Colonic mucosa (tissue), 4 donors: ENCODE results near the gene WIZ. TPM values are rescaled to one million over a fixed set of nuclear protein-coding genes. Genes with fewer than 3 reads are reported as not detected.

ENCODE experiments used
- DNase-seq: peaks from one replicate; pipeline ENCODE4 v3.0.0-alpha.2; 2020
- H3K27ac ChIP-seq: fragments of 200-600 bp; one replicate; pipeline ENCODE4 v1.8.0; 2021
- H3K27me3 ChIP-seq: fragments of 200-600 bp; one replicate; pipeline ENCODE4 v1.8.0; 2021
- H3K36me3 ChIP-seq: fragments of 200-600 bp; one replicate; pipeline ENCODE4 v1.8.0; 2021
- H3K4me1 ChIP-seq: fragments of 200-600 bp; one replicate; pipeline ENCODE4 v1.8.0; 2021; ENCODE audit warnings: mild to moderate bottlenecking
- H3K4me3 ChIP-seq: fragments of 200-600 bp; one replicate; pipeline ENCODE4 v1.8.0; 2021
- H3K9ac ChIP-seq, 2 donors: one replicate each; pipeline ENCODE4 v1.7.0; 2013; ENCODE audit warnings: control low read depth in 2 of 2, low read depth in 2 of 2, low read length in 2 of 2
- H3K9me3 ChIP-seq: fragments of 200-600 bp; one replicate; pipeline ENCODE4 v1.8.0; 2021
- intact Hi-C: fragments of 100-400 bp; cut with DNase I; formaldehyde crosslinking; loops from one replicate; pipeline ENCODE4 v1.14.1; 2022
- total RNA-seq, 2 donors: library from RNA; stranded (reverse); fragmentation: NEBNext Ultra II Directional in 1 of 2; extraction: Animal tissue kit (Norgen Biotek cat#: 25700) in 1 of 2; gene quantifications; one replicate each; pipeline ENCODE4 v1.2.1, GENCODE V29; 2021
- TF ChIP-seq, protein P1 (sequence below): fragments of 200-600 bp; IDR thresholded peaks from one replicate; pipeline ENCODE4 v1.8.0; 2022; ENCODE audit warnings: antibody characterized with exemption, mild to moderate bottlenecking
- donor health status: healthy.
- donor health status: DM: no; HTN: no; CAD: no.
- donor health status: DM: no; HTN: no; CAD: no.

Gene WIZ
- total RNA-seq, 2 donors from 2014 or later, result 18.3 to 31.2 TPM

DNA sequence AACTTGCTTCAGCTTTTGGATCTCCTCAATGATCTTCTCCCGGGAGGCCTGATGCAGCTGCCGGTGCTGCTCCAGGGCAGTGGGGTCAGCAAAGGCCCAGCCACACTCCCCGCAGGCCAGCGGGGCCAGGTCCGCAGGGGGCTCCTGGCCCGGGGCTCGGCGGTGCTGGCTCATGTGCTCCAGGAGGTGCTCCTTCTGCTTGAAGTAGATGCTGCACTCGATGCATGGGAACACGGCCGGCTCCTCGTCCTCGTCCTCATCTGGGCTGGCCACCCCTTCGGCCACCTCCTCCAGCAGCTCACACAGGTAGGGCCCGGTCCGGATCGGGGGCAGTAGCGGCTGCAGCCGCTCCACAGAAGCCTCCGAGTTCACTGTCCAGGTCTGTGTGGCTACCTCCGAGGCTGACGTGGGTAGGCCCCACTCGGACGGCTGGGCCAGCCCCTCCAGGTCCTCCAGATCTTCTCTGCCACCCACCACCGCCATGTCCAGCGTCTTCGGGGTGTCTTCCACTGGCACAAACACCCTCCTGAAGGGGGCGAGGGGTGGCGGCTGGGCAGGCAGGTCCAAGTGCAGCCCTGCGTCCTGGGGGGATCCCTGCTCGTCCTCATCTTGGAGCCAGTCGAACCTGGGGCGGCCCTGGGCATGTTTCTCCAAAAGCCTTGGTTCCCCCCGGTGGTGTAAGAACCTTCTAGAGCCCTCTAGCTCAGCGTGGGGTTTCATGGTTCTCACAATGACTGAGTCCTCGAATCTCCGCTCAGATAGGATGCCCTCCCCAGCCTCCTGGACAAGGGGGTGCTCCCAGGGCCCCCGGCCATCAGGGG is 9.7 kb downstream of the WIZ start:
- no peak for DNase-seq
- Histone ChIP-seq H3K4me3 (no peak overlapping the region), H3K27me3 (no peaks in the 10 kb centered on the region), H3K9me3 (no peaks in the 10 kb centered on the region), H3K4me1 (no peaks in the 10 kb centered on the region), H3K27ac (no peak overlapping the region), H3K36me3 (no peaks in the 10 kb centered on the region), H3K9ac (no peak overlapping the region)
- TF ChIP-seq, protein P1, sequence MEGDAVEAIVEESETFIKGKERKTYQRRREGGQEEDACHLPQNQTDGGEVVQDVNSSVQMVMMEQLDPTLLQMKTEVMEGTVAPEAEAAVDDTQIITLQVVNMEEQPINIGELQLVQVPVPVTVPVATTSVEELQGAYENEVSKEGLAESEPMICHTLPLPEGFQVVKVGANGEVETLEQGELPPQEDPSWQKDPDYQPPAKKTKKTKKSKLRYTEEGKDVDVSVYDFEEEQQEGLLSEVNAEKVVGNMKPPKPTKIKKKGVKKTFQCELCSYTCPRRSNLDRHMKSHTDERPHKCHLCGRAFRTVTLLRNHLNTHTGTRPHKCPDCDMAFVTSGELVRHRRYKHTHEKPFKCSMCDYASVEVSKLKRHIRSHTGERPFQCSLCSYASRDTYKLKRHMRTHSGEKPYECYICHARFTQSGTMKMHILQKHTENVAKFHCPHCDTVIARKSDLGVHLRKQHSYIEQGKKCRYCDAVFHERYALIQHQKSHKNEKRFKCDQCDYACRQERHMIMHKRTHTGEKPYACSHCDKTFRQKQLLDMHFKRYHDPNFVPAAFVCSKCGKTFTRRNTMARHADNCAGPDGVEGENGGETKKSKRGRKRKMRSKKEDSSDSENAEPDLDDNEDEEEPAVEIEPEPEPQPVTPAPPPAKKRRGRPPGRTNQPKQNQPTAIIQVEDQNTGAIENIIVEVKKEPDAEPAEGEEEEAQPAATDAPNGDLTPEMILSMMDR, result no peak
- intact Hi-C loops, result no loop called here

DNA sequence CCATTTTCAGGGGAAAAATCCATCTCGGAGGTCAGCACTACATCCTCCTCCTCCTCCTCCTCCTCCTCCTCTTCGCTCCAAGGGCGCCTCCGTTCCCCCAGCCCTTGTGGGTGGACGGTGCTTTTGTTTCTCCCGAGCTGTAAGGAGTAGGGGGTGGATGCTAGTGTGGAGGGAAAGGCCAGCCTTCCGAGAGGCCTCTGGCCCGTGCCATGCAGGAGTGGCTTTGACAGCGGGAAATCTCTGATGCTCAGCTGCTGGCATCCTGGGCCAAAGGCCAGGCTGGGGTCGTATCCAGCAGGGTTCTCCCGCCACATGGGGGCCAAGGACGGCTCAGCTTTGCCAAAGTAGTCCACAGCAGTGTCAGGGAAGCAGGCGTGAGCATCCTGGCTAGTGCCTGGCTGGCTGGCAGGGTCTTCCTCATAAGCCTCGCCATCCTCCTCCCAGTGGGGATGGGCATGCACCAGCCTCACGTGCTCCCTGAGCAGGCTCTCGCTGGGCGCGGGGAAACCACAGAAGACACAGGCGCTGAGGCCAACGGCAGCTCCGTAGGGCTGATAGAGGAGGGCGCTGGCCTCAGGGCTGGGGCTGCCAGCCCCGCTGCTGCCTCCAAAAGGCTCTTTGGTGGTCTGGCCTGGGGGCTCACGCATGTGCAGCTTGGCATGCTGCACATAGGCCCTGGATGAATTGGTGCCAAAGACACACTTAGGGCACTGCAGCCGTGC is 10.5 kb downstream of the WIZ start:
- no peak overlapping the region for H3K27ac ChIP-seq
- H3K4me3 ChIP-seq, result no peak overlapping the region
- no peaks in the 10 kb centered on the region for H3K4me1 ChIP-seq
- no peaks in the 10 kb centered on the region for H3K9me3 ChIP-seq
- intact Hi-C loops, result no loop called here
- no peaks in the 10 kb centered on the region for H3K36me3 ChIP-seq
- H3K27me3 ChIP-seq, result no peaks in the 10 kb centered on the region
- no peak for DNase-seq
- H3K9ac ChIP-seq, result no peak overlapping the region
- TF ChIP-seq, protein P1, result no peak

DNA sequence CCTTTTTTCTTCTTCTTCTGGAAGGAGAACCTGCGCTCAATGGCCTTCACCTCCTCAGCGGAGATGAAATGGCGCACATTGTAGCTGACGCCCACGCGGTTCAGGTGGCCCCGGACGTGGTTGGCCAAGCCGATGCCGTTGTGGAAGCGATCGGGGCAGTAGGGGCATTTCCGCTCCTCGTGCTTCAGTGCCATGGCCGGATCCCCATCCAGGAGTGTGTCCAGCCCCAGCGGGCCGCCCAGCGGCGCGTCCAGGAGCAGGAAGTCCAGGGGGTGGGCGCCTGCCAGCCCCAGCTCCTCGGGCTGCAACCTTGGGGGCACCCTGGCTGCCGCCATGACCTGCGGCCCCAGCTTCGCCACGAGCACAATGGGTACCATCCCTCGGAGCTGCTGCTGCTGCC is 11.2 kb downstream of the WIZ start:
- H3K4me1 ChIP-seq, result no peaks in the 10 kb centered on the region
- TF ChIP-seq, protein P1, result no peak
- no peaks in the 10 kb centered on the region for H3K36me3 ChIP-seq
- no peak overlapping the region for H3K9ac ChIP-seq
- no peak overlapping the region for H3K4me3 ChIP-seq
- H3K27me3 ChIP-seq, result no peaks in the 10 kb centered on the region
- DNase-seq, result no peak
- H3K9me3 ChIP-seq, result no peaks in the 10 kb centered on the region
- intact Hi-C loops, result no loop called here
- H3K27ac ChIP-seq, result no peak overlapping the region

GRCh38 chr19:15438124-15438496 is 11.6 kb downstream of the WIZ start:
- no peak overlapping the region for H3K27ac ChIP-seq
- H3K9ac ChIP-seq, result no peak overlapping the region
- no peaks in the 10 kb centered on the region for H3K27me3 ChIP-seq
- H3K36me3 ChIP-seq, result no peaks in the 10 kb centered on the region
- DNase-seq, result no peak
- H3K4me3 ChIP-seq, result no peak overlapping the region
- intact Hi-C loops, result no loop called here
- H3K9me3 ChIP-seq, result no peaks in the 10 kb centered on the region
- TF ChIP-seq, protein P1, result no peak
- no peaks in the 10 kb centered on the region for H3K4me1 ChIP-seq

- intact Hi-C loops, result no loop called here
- no peaks in the 10 kb centered on the region for H3K4me1 ChIP-seq
- TF ChIP-seq, protein P1, result no peak
- no peaks in the 10 kb centered on the region for H3K36me3 ChIP-seq
- no peak overlapping the region for H3K9ac ChIP-seq
- no peak for DNase-seq
- no peaks in the 10 kb centered on the region for H3K27me3 ChIP-seq
- no peaks in the 10 kb centered on the region for H3K9me3 ChIP-seq
- no peak overlapping the region for H3K4me3 ChIP-seq
- H3K27ac ChIP-seq, result no peak overlapping the region
These were observed 12.2 kb downstream of the WIZ start for GRCh38 chr19:15437355-15438123.
